HCT116 (cell line): ENCODE measurements around the gene N4BP3.

Experiments
- ATF3 ChIP-seq: IDR thresholded peaks from 2 replicates; pipeline ENCODE4 v1.6.1; 2012
- CEBPB ChIP-seq: IDR thresholded peaks from 2 replicates; pipeline ENCODE4 v1.6.1; 2012; ENCODE audit warnings: low read depth
- CTCF ChIP-seq, 3 experiments: fragments of 200-600 bp in 1 of 3; sonication (generic) in 1 of 3; IDR thresholded peaks in 2 of 3; conservative IDR thresholded peaks in 1 of 3; 2 replicates each; pipeline ENCODE4 v1.5.1; 2012 to 2017; ENCODE audit warnings: low read depth in 2 of 3, low read length in 2 of 3, antibody characterized with exemption in 1 of 3, borderline replicate concordance in 1 of 3, control low read depth in 1 of 3, mild to moderate bottlenecking in 1 of 3, mixed read lengths in 1 of 3, mixed run types in 1 of 3, moderate library complexity in 1 of 3; ENCODE audit not compliant: insufficient read depth in 1 of 3
- POLR2A ChIP-seq: IDR thresholded peaks from 2 replicates; pipeline ENCODE4 v1.7.0; 2011; ENCODE audit warnings: borderline replicate concordance; ENCODE audit not compliant: insufficient read depth, insufficient read length; ENCODE audit errors: extremely low read depth
- POLR2AphosphoS5 ChIP-seq: IDR thresholded peaks from 2 replicates; pipeline ENCODE4 v1.6.1; 2011; ENCODE audit warnings: mild to moderate bottlenecking, low read depth, low read length, moderate library complexity
- REST ChIP-seq: IDR thresholded peaks from 2 replicates; pipeline ENCODE4 v1.6.1; 2012; ENCODE audit warnings: low read depth
- SP1 ChIP-seq: IDR thresholded peaks from 2 replicates; pipeline ENCODE4 v1.6.1; 2012; ENCODE audit warnings: low read depth
- SRF ChIP-seq: IDR thresholded peaks from 2 replicates; pipeline ENCODE4 v1.6.1; 2012; ENCODE audit warnings: low read depth
- TCF7L2 ChIP-seq: IDR thresholded peaks from 2 replicates; pipeline ENCODE4 v1.7.0; 2011; ENCODE audit warnings: borderline replicate concordance, inconsistent platforms; ENCODE audit not compliant: insufficient read depth, insufficient read length; ENCODE audit errors: extremely low read depth
- ZFX ChIP-seq: fragments of 450-650 bp; IDR thresholded peaks from 2 replicates; pipeline ENCODE4 v1.6.1; 2017
- ZNF274 ChIP-seq: fragments of 200-500 bp; sonication (Bioruptor generic); IDR thresholded peaks from 2 replicates; pipeline ENCODE4 v1.6.1; 2014; ENCODE audit warnings: mild to moderate bottlenecking, low read depth, low read length, inconsistent platforms

GRCh38 chr5:178142642-178143041, 29.3 kb downstream of the N4BP3 start:
- TF ChIP-seq CTCF (IDR thresholded peaks at IDR 0.05 in 2 of 3, conservative IDR thresholded peaks at IDR 0.05 in 1 of 3; ENCODE audit: borderline replicate concordance in 1 of 3, insufficient read depth in 1 of 3, low read depth in 2 of 3, low read length in 2 of 3) (no peak), POLR2A (no peak), CEBPB (no peak), ATF3 (no peak), POLR2AphosphoS5 (no peak), SP1 (no peak), ZNF274 (no peak), SRF (no peak), TCF7L2 (no peak), REST (no peak), ZFX (no peak)
